Vagina (tissue), 2 donors: ENCODE results near the gene AREL1. TPM values are rescaled to one million over a fixed set of nuclear protein-coding genes. Genes with fewer than 3 reads are reported as not detected.

Experiments
- DNase-seq, 2 donors: peaks; one replicate each; pipeline ENCODE4 v3.0.0-alpha.2; 2017; ENCODE audit errors: extremely low spot score in 2 of 2
- H3K27ac ChIP-seq: fragments of 200-600 bp; sonication (generic); one replicate; pipeline ENCODE4 v1.5.1; 2019
- H3K27me3 ChIP-seq: fragments of 200-600 bp; sonication (generic); one replicate; pipeline ENCODE4 v1.5.1; 2019
- H3K36me3 ChIP-seq, 2 donors: fragments of 200-600 bp; sonication (generic); one replicate each; pipeline ENCODE4 v1.5.1; 2017 to 2019
- H3K4me1 ChIP-seq: fragments of 200-600 bp; sonication (generic); one replicate; pipeline ENCODE4 v1.5.1; 2019
- H3K4me3 ChIP-seq, 2 donors: fragments of 200-600 bp; sonication (generic); 1 replicate in 1 of 2; 2 replicates in 1 of 2; pipeline ENCODE4 v1.5.1; 2016 to 2019
- H3K9me3 ChIP-seq: fragments of 200-600 bp; sonication (generic); one replicate; pipeline ENCODE4 v1.5.1; 2019
- CTCF ChIP-seq, 3 experiments: fragments of 450-650 bp in 2 of 3; fragments of 200-600 bp in 1 of 3; sonication (generic) in 1 of 3; IDR thresholded peaks; one replicate each; pipeline ENCODE4 v1.5.1; 2017 to 2019; ENCODE audit warnings: antibody characterized with exemption in 3 of 3, mild to moderate bottlenecking in 2 of 3, moderate library complexity in 2 of 3
- POLR2A ChIP-seq, 2 donors: fragments of 450-650 bp; IDR thresholded peaks; one replicate each; pipeline ENCODE4 v1.6.1; 2017; ENCODE audit warnings: antibody characterized with exemption in 2 of 2, mild to moderate bottlenecking in 2 of 2, moderate library complexity in 2 of 2
- POLR2AphosphoS5 ChIP-seq, 2 donors: sonication (generic); formaldehyde crosslinking; IDR thresholded peaks; one replicate each; pipeline ENCODE4 v1.9.0; 2017; ENCODE audit warnings: antibody characterized with exemption in 2 of 2, mild to moderate bottlenecking in 2 of 2, low read depth in 1 of 2; ENCODE audit not compliant: insufficient read depth in 1 of 2
- intact Hi-C: fragments of 100-400 bp; cut with DNase I; formaldehyde crosslinking; loops from one replicate; pipeline ENCODE4 v1.15.1; 2023
- total RNA-seq: library from RNA; depleted of rRNA; stranded (reverse); fragments of >200 nt; gene quantifications from one replicate; pipeline ENCODE4 v1.2.3, GENCODE V29; 2016

Gene AREL1
- total RNA-seq, 1 donor from 2014 or later: 32.7 TPM

DNA sequence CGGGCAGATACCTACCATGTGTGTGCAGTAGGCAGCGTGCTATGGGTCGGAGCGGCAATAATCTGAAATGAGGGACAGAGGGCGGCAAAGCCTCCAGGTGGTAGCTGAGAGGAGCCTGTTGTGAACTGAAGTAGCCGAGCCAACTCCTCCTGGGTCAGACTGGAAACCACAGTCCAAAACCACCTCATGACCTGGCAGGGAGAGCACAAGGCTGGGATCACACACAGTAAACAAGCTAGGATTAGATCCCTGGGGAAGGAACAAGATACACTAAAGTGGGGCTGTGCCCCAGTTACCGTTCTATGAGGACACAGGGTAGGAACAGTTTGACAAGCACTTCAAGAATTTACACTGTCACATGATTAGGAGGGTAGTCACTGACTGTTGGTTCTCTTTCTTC lies 49.0 kb downstream of the AREL1 start:
- H3K9me3 ChIP-seq: no peaks in the 10 kb centered on the region
- H3K36me3 ChIP-seq: peaks cover 0 to 45% of the 10 kb centered on the region in 2 donors
- peak overlapping the region; percentile 51 for H3K27ac ChIP-seq
- peaks cover 28% of the 10 kb centered on the region for H3K4me1 ChIP-seq
- no peak for DNase-seq
- H3K4me3 ChIP-seq: no peak overlapping the region
- TF ChIP-seq CTCF (IDR thresholded peaks at IDR 0.05): no peak
- no peak for TF ChIP-seq POLR2A (IDR thresholded peaks at IDR 0.05)
- TF ChIP-seq POLR2AphosphoS5 (IDR thresholded peaks at IDR 0.05; ENCODE audit: insufficient read depth in 1 of 2, low read depth in 1 of 2): no peak
- intact Hi-C loops: no loop called here
- H3K27me3 ChIP-seq: no peaks in the 10 kb centered on the region

GRCh38 chr14:74661726-74662450 lies 51.0 kb downstream of the AREL1 start:
- intact Hi-C loops: no loop called here
- H3K4me1 ChIP-seq: peaks cover 28% of the 10 kb centered on the region
- no peak overlapping the region for H3K4me3 ChIP-seq
- DNase-seq: peak in 1 of 2 donors; percentile 95
- H3K27ac ChIP-seq: peak overlapping the region; percentile 18
- TF ChIP-seq CTCF (IDR thresholded peaks at IDR 0.05) (no peak), POLR2AphosphoS5 (IDR thresholded peaks at IDR 0.05; ENCODE audit: insufficient read depth in 1 of 2, low read depth in 1 of 2) (peak in 1 of 2 donors; percentile 13)
- no peaks in the 10 kb centered on the region for H3K27me3 ChIP-seq
- H3K36me3 ChIP-seq: peaks cover 0 to 32% of the 10 kb centered on the region in 2 donors
- H3K9me3 ChIP-seq: no peaks in the 10 kb centered on the region

- no peak for TF ChIP-seq POLR2A (IDR thresholded peaks at IDR 0.05)
- TF ChIP-seq POLR2AphosphoS5 (IDR thresholded peaks at IDR 0.05; ENCODE audit: insufficient read depth in 1 of 2, low read depth in 1 of 2): no peak
- no peak for TF ChIP-seq CTCF (IDR thresholded peaks at IDR 0.05)
- Histone ChIP-seq H3K9me3 (no peaks in the 10 kb centered on the region), H3K4me1 (peaks cover 35% of the 10 kb centered on the region), H3K36me3 (peaks cover 0 to 29% of the 10 kb centered on the region in 2 donors), H3K27ac (no peak overlapping the region), H3K27me3 (no peaks in the 10 kb centered on the region), H3K4me3 (no peak overlapping the region)
- DNase-seq: no peak
- intact Hi-C loops: no loop called here
Measured at GRCh38 chr14:74660863-74661262, 52.0 kb downstream of the AREL1 start.

DNA sequence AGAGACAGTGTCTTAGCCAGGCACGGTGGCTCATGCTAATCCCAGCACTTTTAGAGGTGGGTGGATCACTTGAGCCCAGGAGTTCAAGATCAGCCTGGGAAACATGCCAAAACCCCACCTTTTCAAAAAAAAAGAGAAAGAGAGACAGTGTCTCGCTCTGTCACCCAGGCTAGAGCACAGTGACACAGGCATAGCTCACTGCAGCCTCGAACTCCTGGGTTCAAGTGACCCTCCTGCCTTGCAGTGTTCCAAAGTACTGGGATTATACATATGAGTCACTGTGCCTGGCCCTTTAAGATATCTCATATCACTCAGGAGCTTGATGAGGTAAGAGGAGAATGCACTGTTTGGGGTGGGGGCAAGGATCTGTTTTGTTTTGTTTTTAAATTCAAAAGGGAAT lies 52.7 kb downstream of the AREL1 start:
- Histone ChIP-seq H3K27ac (no peak overlapping the region), H3K4me1 (peaks cover 42% of the 10 kb centered on the region), H3K9me3 (no peaks in the 10 kb centered on the region), H3K4me3 (no peak overlapping the region), H3K36me3 (peaks cover 0 to 29% of the 10 kb centered on the region in 2 donors), H3K27me3 (no peaks in the 10 kb centered on the region)
- DNase-seq: no peak
- TF ChIP-seq POLR2AphosphoS5 (IDR thresholded peaks at IDR 0.05; ENCODE audit: insufficient read depth in 1 of 2, low read depth in 1 of 2) (no peak), CTCF (IDR thresholded peaks at IDR 0.05) (no peak), POLR2A (IDR thresholded peaks at IDR 0.05) (no peak)
- intact Hi-C loops: no loop called here

DNA sequence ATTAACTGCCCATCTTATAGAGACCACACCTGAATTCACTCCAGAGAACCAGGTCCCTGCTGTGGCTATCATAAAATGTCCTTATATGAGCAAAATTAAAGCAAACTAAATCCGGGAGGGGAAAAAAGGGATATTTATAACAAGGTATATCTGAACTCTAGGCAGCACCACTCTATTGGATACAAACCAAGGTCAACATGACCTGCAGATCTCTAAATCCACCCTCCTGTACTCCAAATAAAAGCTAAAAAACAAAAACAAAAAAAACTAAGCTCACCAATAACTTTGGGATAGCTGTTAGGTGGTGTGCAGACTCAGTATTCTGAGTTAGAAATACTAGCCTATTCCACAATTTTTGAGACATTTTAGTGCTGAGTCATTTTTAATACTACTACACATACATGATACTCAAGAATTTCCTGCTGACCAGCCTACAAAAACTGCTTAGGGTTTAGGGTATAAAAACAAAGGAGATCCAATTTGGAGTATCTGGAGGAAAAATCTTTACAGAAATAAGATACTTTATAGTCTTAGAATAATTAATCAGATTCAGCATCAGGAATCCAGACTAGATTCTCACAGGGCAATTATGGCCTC lies 54.2 kb downstream of the AREL1 start:
- DNase-seq: no peak
- no peak overlapping the region for H3K4me3 ChIP-seq
- TF ChIP-seq CTCF (IDR thresholded peaks at IDR 0.05) (no peak), POLR2A (IDR thresholded peaks at IDR 0.05) (no peak), POLR2AphosphoS5 (IDR thresholded peaks at IDR 0.05; ENCODE audit: insufficient read depth in 1 of 2, low read depth in 1 of 2) (no peak)
- peaks cover 38% of the 10 kb centered on the region for H3K4me1 ChIP-seq
- H3K9me3 ChIP-seq: no peaks in the 10 kb centered on the region
- H3K36me3 ChIP-seq: peaks cover 0 to 25% of the 10 kb centered on the region in 2 donors
- no peaks in the 10 kb centered on the region for H3K27me3 ChIP-seq
- intact Hi-C loops: no loop called here
- H3K27ac ChIP-seq: no peak overlapping the region
